ENCODE measurements around the gene CREG2.

GRCh38 chr2:101430156-101430555 is 42.9 kb upstream of the CREG2 start:
- TF ChIP-seq CTCF (IDR thresholded peaks at IDR 0.05) (no peak), POLR2A (IDR thresholded peaks at IDR 0.05) (no peak), POLR2AphosphoS5 (IDR thresholded peaks at IDR 0.05) (no peak), EP300 (IDR thresholded peaks at IDR 0.05; ENCODE audit: low read depth) (no peak)

Data from transverse colon (tissue), 4 donors.